Body of pancreas (tissue), 4 donors: ENCODE results near the gene GRID1. TPM values are rescaled to one million over a fixed set of nuclear protein-coding genes. Genes with fewer than 3 reads are reported as not detected.

Source experiments
- ATAC-seq: fragments of 150-250 bp; one replicate; pipeline ENCODE4 v1.9.1; 2016
- DNase-seq, 4 donors: peaks; one replicate each; pipeline ENCODE4 v3.0.0-alpha.2; 2019
- H3K27ac ChIP-seq, 4 donors: fragments of 200-600 bp; sonication (generic); 1 replicate in 3 of 4; 2 replicates in 1 of 4; pipeline versions ENCODE4 v1.5.1 to v1.6.1; 2016 to 2019; ENCODE audit warnings: mild to moderate bottlenecking in 1 of 4, mixed read lengths in 1 of 4, moderate library complexity in 1 of 4
- H3K27me3 ChIP-seq, 2 donors: fragments of 200-600 bp; sonication (generic); one replicate each; pipeline ENCODE4 v1.6.0; 2016; ENCODE audit warnings: mild to moderate bottlenecking in 1 of 2
- H3K36me3 ChIP-seq, 2 donors: fragments of 200-600 bp; sonication (generic); replicated peaks in 1 of 2; 2 replicates each; pipeline ENCODE4 v1.5.1; 2016; ENCODE audit warnings: low read depth in 2 of 2; ENCODE audit not compliant: insufficient read depth in 1 of 2
- H3K4me1 ChIP-seq: fragments of 200-600 bp; sonication (generic); one replicate; pipeline ENCODE4 v1.6.0; 2016
- H3K4me3 ChIP-seq, 2 donors: fragments of 200-600 bp; sonication (generic); 1 replicate in 1 of 2; 2 replicates in 1 of 2; pipeline ENCODE4 v1.5.1; 2016 to 2019
- H3K9me3 ChIP-seq, 3 donors: fragments of 200-600 bp; sonication (generic); 1 replicate in 2 of 3; 2 replicates in 1 of 3; pipeline ENCODE4 v1.5.1; 2016
- CTCF ChIP-seq, 7 experiments: fragments of 450-650 bp in 4 of 7; fragments of 200-600 bp in 3 of 7; sonication (generic) in 3 of 7; IDR thresholded peaks; one replicate each; pipeline ENCODE4 v1.5.1; 2016 to 2019; ENCODE audit warnings: antibody characterized with exemption in 7 of 7
- POLR2A ChIP-seq, 3 donors: fragments of 450-650 bp; IDR thresholded peaks; one replicate each; pipeline ENCODE4 v1.6.1; 2016; ENCODE audit warnings: antibody characterized with exemption in 3 of 3, mild to moderate bottlenecking in 2 of 3
- WGBS, 2 donors: methylation state at CpG; one replicate each; pipeline ENCODE4 v1.1.5; 2017; 5-methylcytosine and 5-hydroxymethylcytosine counted together
- intact Hi-C: fragments of 100-400 bp; cut with DNase I; formaldehyde crosslinking; loops from one replicate; pipeline ENCODE4 v1.15.1; 2023
- total RNA-seq, 2 donors: library from RNA; depleted of rRNA; stranded (reverse); fragments of >200 nt; gene quantifications; one replicate each; pipeline ENCODE4 v1.1.0, GENCODE V29; 2016

Gene GRID1
- total RNA-seq, 2 donors from 2014 or later = 1.0 to 1.6 TPM

- intact Hi-C loops = no loop called here
- 53 to 67% methylated on average over 4 of the region's 4 CpGs for WGBS, 2 donors
- H3K4me3 ChIP-seq = no peak overlapping the region
- ATAC-seq (no peak), DNase-seq (no peak)
- no peak overlapping the region for H3K27ac ChIP-seq
- TF ChIP-seq CTCF (IDR thresholded peaks at IDR 0.05) (no peak), POLR2A (IDR thresholded peaks at IDR 0.05) (no peak)
- H3K9me3 ChIP-seq = no peaks in the 10 kb centered on the region
- H3K27me3 ChIP-seq = no peaks in the 10 kb centered on the region
- no peaks in the 10 kb centered on the region for H3K4me1 ChIP-seq
- H3K36me3 ChIP-seq = no peaks in the 10 kb centered on the region
These were observed 50.2 kb downstream of the GRID1 start for GRCh38 chr10:86316274-86316835.

DNA sequence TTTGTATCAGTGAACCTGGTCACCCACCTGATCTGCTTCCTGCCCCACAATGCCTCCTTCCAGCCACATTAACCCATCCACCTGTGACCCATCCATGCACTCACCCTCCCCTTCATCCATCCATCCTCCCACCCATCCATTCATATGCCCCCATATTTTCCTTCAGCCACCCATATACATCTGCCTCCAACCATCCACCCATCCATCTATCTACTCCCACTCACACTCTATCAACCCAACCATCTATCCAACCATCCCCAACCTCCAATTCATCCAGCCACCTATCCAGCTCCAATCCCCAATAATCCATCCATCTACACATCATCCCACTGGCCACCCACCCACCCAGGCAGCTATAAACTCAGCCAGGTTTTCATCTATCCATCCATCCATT, 51.0 kb downstream of the GRID1 start:
- H3K9me3 ChIP-seq = no peaks in the 10 kb centered on the region
- DNase-seq (no peak), ATAC-seq (no peak)
- no peaks in the 10 kb centered on the region for H3K36me3 ChIP-seq
- no peak overlapping the region for H3K4me3 ChIP-seq
- no peak overlapping the region for H3K27ac ChIP-seq
- no peak for TF ChIP-seq CTCF (IDR thresholded peaks at IDR 0.05)
- TF ChIP-seq POLR2A (IDR thresholded peaks at IDR 0.05) = no peak
- H3K27me3 ChIP-seq = no peaks in the 10 kb centered on the region
- intact Hi-C loops = no loop called here
- H3K4me1 ChIP-seq = no peaks in the 10 kb centered on the region

GRCh38 chr10:86314616-86315548, 51.7 kb downstream of the GRID1 start:
- TF ChIP-seq POLR2A (IDR thresholded peaks at IDR 0.05) = no peak
- TF ChIP-seq CTCF (IDR thresholded peaks at IDR 0.05) = no peak
- H3K9me3 ChIP-seq = no peaks in the 10 kb centered on the region
- WGBS, 2 donors = 71 to 74% methylated on average over 6 to 7 of the region's 7 CpGs
- no peaks in the 10 kb centered on the region for H3K36me3 ChIP-seq
- no peak overlapping the region for H3K27ac ChIP-seq
- no peak for ATAC-seq
- H3K27me3 ChIP-seq = no peaks in the 10 kb centered on the region
- no peaks in the 10 kb centered on the region for H3K4me1 ChIP-seq
- H3K4me3 ChIP-seq = no peak overlapping the region
- intact Hi-C loops = no loop called here
- no peak for DNase-seq

GRCh38 chr10:86313621-86314041, 53.0 kb downstream of the GRID1 start:
- DNase-seq (no peak), ATAC-seq (no peak)
- Histone ChIP-seq H3K27me3 (no peaks in the 10 kb centered on the region), H3K4me1 (no peaks in the 10 kb centered on the region), H3K4me3 (no peak overlapping the region), H3K27ac (no peak overlapping the region), H3K9me3 (no peaks in the 10 kb centered on the region), H3K36me3 (no peaks in the 10 kb centered on the region)
- no peak for TF ChIP-seq CTCF (IDR thresholded peaks at IDR 0.05)
- no peak for TF ChIP-seq POLR2A (IDR thresholded peaks at IDR 0.05)
- WGBS, 2 donors = 76 to 78% methylated on average over 10 of the region's 10 CpGs
- intact Hi-C loops = no loop called here
